Stimulated activated CD8-positive, alpha-beta memory T cell treated with anti-CD3 and anti-CD28 coated beads, Interleukin-15, amount 100 ng/mL, for 24 hours (primary cell): ENCODE measurements around the gene INTS15.
"Not testable (repeated sequence)": the region's sequence is repeated elsewhere in the genome, so short reads cannot be mapped to it uniquely, and the experiment has no call there.

Source experiments
- DNase-seq: peaks from one replicate; pipeline ENCODE4 v3.0.0-alpha.2; 2020; ENCODE audit warnings: low read depth

INTS15 gene

GRCh38 chr7:6577369-6578113 is 12.3 kb upstream of the INTS15 start, which contains the start of gene ZDHHC4:
ZDHHC4 (plus strand) TSS chr7:6577454; CDS start chr7:6580562, 3,108 bp downstream.
- DNase-seq = peak; percentile 75

GRCh38 chr7:6578114-6579084 is 11.4 kb upstream of the INTS15 start:
- no peak for DNase-seq

GRCh38 chr7:6579446-6579845 is 10.4 kb upstream of the INTS15 start:
- DNase-seq = no peak

GRCh38 chr7:6585746-6586432 is 3.9 kb upstream of the INTS15 start:
- DNase-seq = not testable (repeated sequence)

- DNase-seq = no peak
Observed at GRCh38 chr7:6588566-6588965, 1.3 kb upstream of the INTS15 start.

- DNase-seq = no peak
Observed at GRCh38 chr7:6589151-6589828, 531 bp upstream of the INTS15 start.

- no peak for DNase-seq
Observed at GRCh38 chr7:6590645-6591110, 857 bp downstream of the INTS15 start.

- no peak for DNase-seq
Observed at GRCh38 chr7:6600093-6600492, 10.3 kb downstream of the INTS15 start.

- DNase-seq = no peak
Observed at GRCh38 chr7:6604458-6604857, 14.6 kb downstream of the INTS15 start.

- DNase-seq = no peak
Observed at GRCh38 chr7:6606866-6607583, 17.2 kb downstream of the INTS15 start.

- DNase-seq = no peak
Observed at GRCh38 chr7:6607651-6608051, 17.8 kb downstream of the INTS15 start.

- no peak for DNase-seq
Observed at GRCh38 chr7:6608081-6608480, 18.3 kb downstream of the INTS15 start.

GRCh38 chr7:6608794-6609193 is 19.0 kb downstream of the INTS15 start:
- no peak for DNase-seq

- no peak for DNase-seq
Observed at GRCh38 chr7:6612819-6613218, 23.0 kb downstream of the INTS15 start.

- DNase-seq = no peak
Observed at GRCh38 chr7:6613706-6614105, 23.9 kb downstream of the INTS15 start.

GRCh38 chr7:6614953-6615722 is 25.3 kb downstream of the INTS15 start, which contains the start of gene ZNF853:
ZNF853 (plus strand) TSS chr7:6615610; CDS start chr7:6616175, 565 bp downstream.
- no peak for DNase-seq

GRCh38 chr7:6615723-6616555 is 26.1 kb downstream of the INTS15 start:
- no peak for DNase-seq

- no peak for DNase-seq
Observed at GRCh38 chr7:6616854-6617643, 27.2 kb downstream of the INTS15 start.
